Cardiac ventricle fibroblast (primary cell): ENCODE results near the gene TAAR9. TPM values are rescaled to one million over a fixed set of nuclear protein-coding genes. Genes with fewer than 3 reads are reported as not detected.

Experiments
- total RNA-seq: library from RNA; depleted of rRNA; stranded (reverse); fragments of >200 nt; gene quantifications from 2 replicates; pipeline ENCODE4 v1.2.3, GENCODE V29; 2015

Gene TAAR9, protein sequence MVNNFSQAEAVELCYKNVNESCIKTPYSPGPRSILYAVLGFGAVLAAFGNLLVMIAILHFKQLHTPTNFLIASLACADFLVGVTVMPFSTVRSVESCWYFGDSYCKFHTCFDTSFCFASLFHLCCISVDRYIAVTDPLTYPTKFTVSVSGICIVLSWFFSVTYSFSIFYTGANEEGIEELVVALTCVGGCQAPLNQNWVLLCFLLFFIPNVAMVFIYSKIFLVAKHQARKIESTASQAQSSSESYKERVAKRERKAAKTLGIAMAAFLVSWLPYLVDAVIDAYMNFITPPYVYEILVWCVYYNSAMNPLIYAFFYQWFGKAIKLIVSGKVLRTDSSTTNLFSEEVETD
- not detected in 2 replicates for total RNA-seq

DNA sequence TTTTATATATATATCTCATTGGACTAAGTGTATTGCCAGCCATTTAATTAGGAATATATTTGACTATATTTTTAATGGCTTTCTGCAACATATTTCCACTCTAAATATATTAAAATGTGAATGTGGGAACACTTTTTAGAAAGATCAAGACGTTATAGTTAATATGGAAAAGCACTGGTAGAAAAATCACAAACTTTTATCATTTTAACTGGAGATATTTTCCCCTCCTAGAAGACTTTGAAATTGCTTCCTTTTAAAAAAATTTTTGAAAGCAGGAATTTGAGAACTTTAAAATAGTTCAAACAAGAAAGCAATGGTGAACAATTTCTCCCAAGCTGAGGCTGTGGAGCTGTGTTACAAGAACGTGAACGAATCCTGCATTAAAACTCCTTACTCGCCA lies at the start of gene TAAR9:
TSS of gene TAAR9 (plus strand) at position 301 of the 400 bp plus-strand sequence. CDS start at position 314, 13 bp downstream.

DNA sequence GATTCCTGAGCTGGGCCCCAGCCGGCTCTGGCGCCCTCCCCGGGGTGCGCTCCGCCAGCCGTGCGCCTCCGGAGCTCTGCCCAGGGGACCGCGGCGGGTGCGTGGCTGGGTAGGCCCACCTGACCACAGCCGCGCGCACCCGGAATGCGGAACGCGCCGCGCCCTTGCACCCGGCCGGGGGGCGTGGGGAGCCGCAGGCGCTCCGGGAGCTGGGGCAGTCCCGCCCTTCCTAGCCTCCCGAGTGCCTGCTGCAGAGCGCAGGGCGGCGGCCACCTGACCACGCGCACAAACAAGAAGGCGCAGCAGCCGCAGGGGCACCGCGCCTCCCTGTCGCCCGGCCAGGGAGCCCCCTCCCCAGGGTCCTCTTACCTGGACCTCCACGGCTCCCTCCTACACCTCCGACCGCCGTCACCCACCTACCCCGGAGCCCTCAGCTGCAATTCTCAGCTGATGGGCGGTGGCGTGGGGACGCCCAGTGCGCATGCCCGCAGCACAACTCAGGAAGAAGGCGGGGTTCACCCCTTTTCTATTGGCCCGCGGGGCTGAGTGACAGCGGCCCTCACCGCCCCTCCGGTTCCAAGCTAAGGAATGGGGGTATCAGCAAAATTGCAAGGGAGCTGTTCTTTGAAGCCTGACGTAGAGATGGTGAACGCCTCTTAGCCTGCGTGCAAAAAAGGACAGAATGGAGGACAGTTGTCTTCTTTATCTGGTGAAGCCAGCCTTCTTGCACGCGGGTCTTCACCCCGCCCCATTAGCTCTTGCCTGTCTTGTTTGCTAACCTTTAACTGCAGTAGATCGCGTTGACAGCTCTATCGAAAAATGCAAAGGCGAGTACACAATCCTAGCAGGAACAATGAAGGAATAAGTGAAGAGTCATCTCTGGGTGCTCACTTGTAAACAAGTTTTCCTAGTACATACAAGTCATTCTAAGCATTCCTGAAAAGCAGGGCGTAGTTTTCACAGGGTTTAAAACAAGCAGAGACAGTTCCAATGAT lies 25.1 kb upstream of the TAAR9 start, which contains the start of gene STX7:
TSS of gene STX7 (minus strand) at position 479 of the 995 bp plus-strand sequence. CDS start 9,586 bp downstream, outside the sequence.

DNA sequence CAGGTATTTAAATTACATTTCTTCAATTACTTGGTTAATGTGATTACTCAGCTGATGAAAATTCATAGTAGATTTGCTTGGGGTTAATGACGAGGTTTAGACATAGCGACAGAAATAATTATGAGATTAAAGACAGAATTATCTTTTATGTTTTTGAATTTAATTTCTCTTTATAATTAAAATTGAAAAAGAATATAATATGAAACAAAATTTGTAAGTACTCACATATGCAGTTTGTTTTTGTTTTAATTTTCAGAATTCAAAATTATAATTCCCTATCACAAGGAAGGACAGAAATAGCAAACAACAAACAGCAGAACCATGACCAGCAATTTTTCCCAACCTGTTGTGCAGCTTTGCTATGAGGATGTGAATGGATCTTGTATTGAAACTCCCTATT lies 14.3 kb downstream of the TAAR9 start, which contains the start of gene TAAR8:
TSS of gene TAAR8 (plus strand) at position 301 of the 400 bp plus-strand sequence. CDS start at position 322, 21 bp downstream.

DNA sequence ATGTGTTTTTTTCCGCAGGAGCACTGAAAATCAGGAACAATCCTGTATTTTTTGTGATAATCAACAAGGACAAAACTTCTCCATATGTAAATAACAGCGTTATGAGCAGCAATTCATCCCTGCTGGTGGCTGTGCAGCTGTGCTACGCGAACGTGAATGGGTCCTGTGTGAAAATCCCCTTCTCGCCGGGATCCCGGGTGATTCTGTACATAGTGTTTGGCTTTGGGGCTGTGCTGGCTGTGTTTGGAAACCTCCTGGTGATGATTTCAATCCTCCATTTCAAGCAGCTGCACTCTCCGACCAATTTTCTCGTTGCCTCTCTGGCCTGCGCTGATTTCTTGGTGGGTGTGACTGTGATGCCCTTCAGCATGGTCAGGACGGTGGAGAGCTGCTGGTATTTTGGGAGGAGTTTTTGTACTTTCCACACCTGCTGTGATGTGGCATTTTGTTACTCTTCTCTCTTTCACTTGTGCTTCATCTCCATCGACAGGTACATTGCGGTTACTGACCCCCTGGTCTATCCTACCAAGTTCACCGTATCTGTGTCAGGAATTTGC lies 32.2 kb downstream of the TAAR9 start, which contains the start of gene TAAR6:
TSS of gene TAAR6 (plus strand) at position 102 of the 557 bp plus-strand sequence. CDS start at position 102, 0 bp downstream.

Other genes starting within 250 kb of the TAAR9 start
- 33.6 and 38.4 TPM in 2 replicates for gene MOXD1, start 136.8 kb upstream of the TAAR9 start, total RNA-seq
- gene STX7, start 25.2 kb upstream of the TAAR9 start, total RNA-seq: 22.0 and 25.4 TPM in 2 replicates
- not detected in 2 replicates for gene TAAR8, start 14.4 kb downstream of the TAAR9 start, total RNA-seq
- gene TAAR6, start 32.0 kb downstream of the TAAR9 start, total RNA-seq: not detected in 2 replicates
- gene TAAR5, start 51.5 kb downstream of the TAAR9 start, total RNA-seq: not detected in 2 replicates
- not detected in 2 replicates for gene TAAR2, start 86.0 kb downstream of the TAAR9 start, total RNA-seq
- gene TAAR1, start 120.9 kb downstream of the TAAR9 start, total RNA-seq: not detected in 2 replicates
- 0.06 TPM in 1 of 2 replicates, not detected in the other for gene VNN1, start 175.8 kb downstream of the TAAR9 start, total RNA-seq
- gene VNN2, start 219.6 kb downstream of the TAAR9 start, total RNA-seq: not detected in 2 replicates